ENCODE data around the gene LCMT2. TPM values are rescaled to one million over a fixed set of nuclear protein-coding genes. Genes with fewer than 3 reads are reported as not detected.

Gene LCMT2
- total RNA-seq, 1 experiment from 2014 or later: 6.7 TPM

DNA sequence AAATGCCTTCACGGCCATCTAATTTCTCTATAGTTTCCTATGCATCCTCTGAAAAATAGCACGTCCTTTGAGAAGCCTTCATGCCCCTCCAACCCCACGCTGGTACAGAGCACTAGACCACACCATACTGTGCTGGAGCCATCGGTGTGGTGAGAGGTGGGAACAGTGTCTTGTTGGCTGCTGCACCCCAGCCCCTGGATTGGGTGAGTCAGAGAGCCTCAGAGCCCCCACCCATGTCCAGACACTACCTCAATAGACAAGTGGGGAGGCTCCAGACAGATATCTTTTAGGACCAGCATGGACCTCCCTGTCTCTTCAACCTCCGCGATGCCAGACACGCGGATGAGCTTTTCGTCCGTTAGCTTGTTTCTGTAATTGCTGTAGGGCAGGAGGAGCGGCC lies 51.5 kb downstream of the LCMT2 start:
- H3F3A ChIP-seq (ENCODE audit: low read length, unreplicated experiment): no peaks in the 10 kb centered on the region
- H3K9me2 ChIP-seq (replicated peaks; ENCODE audit: low read length): no peaks in the 10 kb centered on the region
- DNase-seq (no peak), ATAC-seq (no peak)
- H3K27ac ChIP-seq (ENCODE audit: low read length): no peak overlapping the region
- CTCF ChIA-PET: no interaction called here
- no peak overlapping the region for H3K9ac ChIP-seq (ENCODE audit: low read length)
- H3K9me3 ChIP-seq (ENCODE audit: low read length): no peaks in the 10 kb centered on the region
- no peak overlapping the region for H3K4me3 ChIP-seq (ENCODE audit: low read length)
- no peaks in the 10 kb centered on the region; the same call in 1 of the 2 replicates for H3K27me3 ChIP-seq (ENCODE audit: low read length)
- POLR2A ChIA-PET (ENCODE audit: unreplicated experiment): no interaction called here
- H3K4me1 ChIP-seq (ENCODE audit: insufficient read depth, low read length): 0 out of 2 replicates have a peak, but pooled peaks cover 3% of the 10 kb centered on the region
- no peaks in the 10 kb centered on the region for H4K20me1 ChIP-seq (ENCODE audit: low read length)
- no peaks in the 10 kb centered on the region for H3K36me3 ChIP-seq (ENCODE audit: low read depth, low read length)
- TF ChIP-seq, protein P1, sequence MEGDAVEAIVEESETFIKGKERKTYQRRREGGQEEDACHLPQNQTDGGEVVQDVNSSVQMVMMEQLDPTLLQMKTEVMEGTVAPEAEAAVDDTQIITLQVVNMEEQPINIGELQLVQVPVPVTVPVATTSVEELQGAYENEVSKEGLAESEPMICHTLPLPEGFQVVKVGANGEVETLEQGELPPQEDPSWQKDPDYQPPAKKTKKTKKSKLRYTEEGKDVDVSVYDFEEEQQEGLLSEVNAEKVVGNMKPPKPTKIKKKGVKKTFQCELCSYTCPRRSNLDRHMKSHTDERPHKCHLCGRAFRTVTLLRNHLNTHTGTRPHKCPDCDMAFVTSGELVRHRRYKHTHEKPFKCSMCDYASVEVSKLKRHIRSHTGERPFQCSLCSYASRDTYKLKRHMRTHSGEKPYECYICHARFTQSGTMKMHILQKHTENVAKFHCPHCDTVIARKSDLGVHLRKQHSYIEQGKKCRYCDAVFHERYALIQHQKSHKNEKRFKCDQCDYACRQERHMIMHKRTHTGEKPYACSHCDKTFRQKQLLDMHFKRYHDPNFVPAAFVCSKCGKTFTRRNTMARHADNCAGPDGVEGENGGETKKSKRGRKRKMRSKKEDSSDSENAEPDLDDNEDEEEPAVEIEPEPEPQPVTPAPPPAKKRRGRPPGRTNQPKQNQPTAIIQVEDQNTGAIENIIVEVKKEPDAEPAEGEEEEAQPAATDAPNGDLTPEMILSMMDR (conservative IDR thresholded peaks at IDR 0.05; ENCODE audit: low read depth, low read length): no peak
- TF ChIP-seq EZH2phosphoT487 (IDR thresholded peaks at IDR 0.05; ENCODE audit: borderline replicate concordance, low read length): no peak
- no peak for TF ChIP-seq EZH2 (IDR thresholded peaks at IDR 0.05; ENCODE audit: low read length, unreplicated experiment)
- H3K79me2 ChIP-seq (ENCODE audit: low read length): no peaks in the 10 kb centered on the region
- H3K4me2 ChIP-seq (ENCODE audit: low read length): no peak overlapping the region
- intact Hi-C loops (cut with micrococcal nuclease): no loop called here
- no peak overlapping the region for H2AFZ ChIP-seq (ENCODE audit: low read length)
- no TSS peak for BruUV-seq (replicated peaks)

DNA sequence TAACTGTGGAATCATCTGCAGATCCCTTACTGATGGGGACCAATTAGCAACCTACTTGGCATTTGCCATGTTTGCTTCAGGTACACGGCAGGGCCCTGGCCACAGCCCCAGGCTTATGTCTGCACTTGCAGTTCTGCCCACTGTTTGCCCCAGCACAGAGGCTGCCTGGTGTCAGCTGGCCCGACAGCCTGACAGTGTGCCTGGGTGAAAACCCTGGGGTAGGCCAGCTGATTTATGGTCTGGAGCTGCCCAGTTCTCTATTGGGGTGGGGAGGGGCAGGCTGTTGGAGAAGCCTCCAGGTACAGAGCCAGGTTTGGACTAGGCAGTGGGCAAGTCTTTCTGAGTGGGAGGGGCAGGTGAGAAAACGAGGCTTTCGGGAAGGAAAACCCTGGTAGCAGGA lies 52.5 kb downstream of the LCMT2 start:
- H3K4me3 ChIP-seq (ENCODE audit: low read length): no peak overlapping the region
- H3K9me3 ChIP-seq (ENCODE audit: low read length): no peaks in the 10 kb centered on the region
- ChIA-PET CTCF (no interaction called here), POLR2A (ENCODE audit: unreplicated experiment) (no interaction called here)
- H3K27ac ChIP-seq (ENCODE audit: low read length): no peak overlapping the region
- H3K4me2 ChIP-seq (ENCODE audit: low read length): no peak overlapping the region
- H3K36me3 ChIP-seq (ENCODE audit: low read depth, low read length): no peaks in the 10 kb centered on the region
- no peak overlapping the region for H2AFZ ChIP-seq (ENCODE audit: low read length)
- H3K79me2 ChIP-seq (ENCODE audit: low read length): no peaks in the 10 kb centered on the region
- no peaks in the 10 kb centered on the region; the same call in 1 of the 2 replicates for H3K27me3 ChIP-seq (ENCODE audit: low read length)
- no peaks in the 10 kb centered on the region for H4K20me1 ChIP-seq (ENCODE audit: low read length)
- H3F3A ChIP-seq (ENCODE audit: low read length, unreplicated experiment): no peaks in the 10 kb centered on the region
- H3K9ac ChIP-seq (ENCODE audit: low read length): no peak overlapping the region
- TF ChIP-seq EZH2phosphoT487 (IDR thresholded peaks at IDR 0.05; ENCODE audit: borderline replicate concordance, low read length) (no peak), EZH2 (IDR thresholded peaks at IDR 0.05; ENCODE audit: low read length, unreplicated experiment) (no peak)
- TF ChIP-seq, protein P1 (conservative IDR thresholded peaks at IDR 0.05; ENCODE audit: low read depth, low read length): no peak
- intact Hi-C loops (cut with micrococcal nuclease): no loop called here
- DNase-seq (no peak), ATAC-seq (no peak)
- peaks cover 3% of the 10 kb centered on the region; the same call in 1 of the 2 replicates for H3K4me1 ChIP-seq (ENCODE audit: insufficient read depth, low read length)
- BruUV-seq (replicated peaks): no TSS peak
- H3K9me2 ChIP-seq (replicated peaks; ENCODE audit: low read length): no peaks in the 10 kb centered on the region

DNA sequence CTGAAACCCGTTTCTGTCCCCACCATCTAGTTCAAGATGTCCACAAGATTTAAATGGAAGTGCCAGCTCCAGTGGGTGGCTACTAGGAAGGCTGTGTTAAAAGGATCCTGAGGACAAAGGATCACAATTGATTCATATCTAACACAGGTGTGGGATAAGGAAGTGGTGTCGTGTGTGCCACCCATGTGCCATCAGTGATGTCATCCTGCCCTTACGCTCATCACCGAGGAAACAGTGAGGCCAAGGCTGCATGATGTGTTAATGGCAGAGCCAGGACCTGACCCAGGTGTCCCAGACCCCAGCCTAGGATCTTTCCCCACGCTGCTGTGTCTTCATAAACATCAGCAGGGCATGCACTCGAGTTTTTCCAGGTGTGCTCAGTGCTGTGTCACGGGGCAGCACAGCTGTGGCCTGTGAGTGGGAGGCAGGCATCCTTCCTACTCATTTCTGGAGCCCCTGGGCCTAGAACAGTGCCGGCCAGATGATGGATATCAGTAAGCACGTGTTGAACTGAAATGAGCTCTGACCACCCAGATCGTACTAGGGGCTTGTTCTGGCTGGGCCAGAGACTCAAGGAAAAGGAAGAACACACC lies 53.0 kb downstream of the LCMT2 start:
- ATAC-seq (no peak), DNase-seq (no peak)
- intact Hi-C loops (cut with micrococcal nuclease): no loop called here
- POLR2A ChIA-PET (ENCODE audit: unreplicated experiment): no interaction called here
- H3K4me1 ChIP-seq (ENCODE audit: insufficient read depth, low read length): peaks cover 3% of the 10 kb centered on the region; the same call in 1 of the 2 replicates
- no TSS peak for BruUV-seq (replicated peaks)
- H3K4me3 ChIP-seq (ENCODE audit: low read length): no peak overlapping the region
- H2AFZ ChIP-seq (ENCODE audit: low read length): no peak overlapping the region
- no peaks in the 10 kb centered on the region for H3K9me2 ChIP-seq (replicated peaks; ENCODE audit: low read length)
- TF ChIP-seq EZH2phosphoT487 (IDR thresholded peaks at IDR 0.05; ENCODE audit: borderline replicate concordance, low read length) (no peak), EZH2 (IDR thresholded peaks at IDR 0.05; ENCODE audit: low read length, unreplicated experiment) (no peak)
- TF ChIP-seq, protein P1 (conservative IDR thresholded peaks at IDR 0.05; ENCODE audit: low read depth, low read length): no peak
- no peaks in the 10 kb centered on the region for H4K20me1 ChIP-seq (ENCODE audit: low read length)
- H3K9ac ChIP-seq (ENCODE audit: low read length): no peak overlapping the region
- no peaks in the 10 kb centered on the region for H3K36me3 ChIP-seq (ENCODE audit: low read depth, low read length)
- H3F3A ChIP-seq (ENCODE audit: low read length, unreplicated experiment): no peaks in the 10 kb centered on the region
- no peak overlapping the region for H3K4me2 ChIP-seq (ENCODE audit: low read length)
- no peaks in the 10 kb centered on the region for H3K9me3 ChIP-seq (ENCODE audit: low read length)
- H3K79me2 ChIP-seq (ENCODE audit: low read length): no peaks in the 10 kb centered on the region
- CTCF ChIA-PET: no interaction called here
- H3K27me3 ChIP-seq (ENCODE audit: low read length): no peaks in the 10 kb centered on the region; the same call in 1 of the 2 replicates
- H3K27ac ChIP-seq (ENCODE audit: low read length): no peak overlapping the region

Measured in PC-3 (cell line).